ENCODE results near the gene OR6N2.

DNA sequence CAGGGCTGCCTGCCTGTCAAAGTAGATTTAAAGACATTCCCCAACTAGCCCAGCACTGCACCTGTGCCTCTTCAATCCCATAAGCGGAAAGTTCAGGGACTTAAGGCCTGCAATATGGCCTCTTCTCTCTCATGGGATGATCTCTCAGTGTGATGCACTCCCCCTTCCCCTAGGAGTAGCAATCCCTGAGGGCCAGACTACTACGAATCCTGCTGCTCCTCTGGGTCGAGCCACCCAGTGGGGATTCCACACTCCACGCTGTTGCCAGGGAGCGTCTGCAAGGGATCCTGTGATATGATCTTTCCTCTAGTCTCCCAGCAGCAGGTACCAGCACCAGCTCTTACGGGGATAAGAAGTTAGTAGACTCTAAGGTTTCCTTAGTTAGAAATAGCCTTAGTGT is 13.2 kb upstream of the OR6N2 start:
- TF ChIP-seq POLR2AphosphoS5 (IDR thresholded peaks at IDR 0.05) (no peak), CTCF (IDR thresholded peaks at IDR 0.05) (no peak), POLR2A (IDR thresholded peaks at IDR 0.05) (no peak), EP300 (IDR thresholded peaks at IDR 0.05) (no peak)

Measured in upper lobe of left lung (tissue), 4 donors.